ENCODE measurements around the gene CMTM7. TPM values are rescaled to one million over a fixed set of nuclear protein-coding genes. Genes with fewer than 3 reads are reported as not detected.
A peak's percentile ranks its signal among the peaks of the same experiment; 100 is the strongest.
"Not testable (repeated sequence)": the region's sequence is repeated elsewhere in the genome, so short reads cannot be mapped to it uniquely, and the experiment has no call there.

The CMTM7 gene
- total RNA-seq, 1 donor from 2014 or later, result 18.0 TPM

- Mint-ChIP-seq H3K4me3 (no peak overlapping the region), H3K36me3 (no peaks in the 10 kb centered on the region), H3K27ac (no peak overlapping the region), H3K4me1 (peaks cover 8% of the 10 kb centered on the region), H3K27me3 (ENCODE audit: low read depth) (no peaks in the 10 kb centered on the region), H3K9me3 (no peaks in the 10 kb centered on the region)
- DNase-seq (ENCODE audit: low spot score in 2 of 2, unreplicated experiment in 2 of 2), result no peak
- TF ChIP-seq, protein P1, sequence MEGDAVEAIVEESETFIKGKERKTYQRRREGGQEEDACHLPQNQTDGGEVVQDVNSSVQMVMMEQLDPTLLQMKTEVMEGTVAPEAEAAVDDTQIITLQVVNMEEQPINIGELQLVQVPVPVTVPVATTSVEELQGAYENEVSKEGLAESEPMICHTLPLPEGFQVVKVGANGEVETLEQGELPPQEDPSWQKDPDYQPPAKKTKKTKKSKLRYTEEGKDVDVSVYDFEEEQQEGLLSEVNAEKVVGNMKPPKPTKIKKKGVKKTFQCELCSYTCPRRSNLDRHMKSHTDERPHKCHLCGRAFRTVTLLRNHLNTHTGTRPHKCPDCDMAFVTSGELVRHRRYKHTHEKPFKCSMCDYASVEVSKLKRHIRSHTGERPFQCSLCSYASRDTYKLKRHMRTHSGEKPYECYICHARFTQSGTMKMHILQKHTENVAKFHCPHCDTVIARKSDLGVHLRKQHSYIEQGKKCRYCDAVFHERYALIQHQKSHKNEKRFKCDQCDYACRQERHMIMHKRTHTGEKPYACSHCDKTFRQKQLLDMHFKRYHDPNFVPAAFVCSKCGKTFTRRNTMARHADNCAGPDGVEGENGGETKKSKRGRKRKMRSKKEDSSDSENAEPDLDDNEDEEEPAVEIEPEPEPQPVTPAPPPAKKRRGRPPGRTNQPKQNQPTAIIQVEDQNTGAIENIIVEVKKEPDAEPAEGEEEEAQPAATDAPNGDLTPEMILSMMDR (IDR thresholded peaks at IDR 0.05; ENCODE audit: unreplicated experiment), result no peak
Measured at GRCh38 chr3:32383136-32383711, 8.4 kb upstream of the CMTM7 start.

DNA sequence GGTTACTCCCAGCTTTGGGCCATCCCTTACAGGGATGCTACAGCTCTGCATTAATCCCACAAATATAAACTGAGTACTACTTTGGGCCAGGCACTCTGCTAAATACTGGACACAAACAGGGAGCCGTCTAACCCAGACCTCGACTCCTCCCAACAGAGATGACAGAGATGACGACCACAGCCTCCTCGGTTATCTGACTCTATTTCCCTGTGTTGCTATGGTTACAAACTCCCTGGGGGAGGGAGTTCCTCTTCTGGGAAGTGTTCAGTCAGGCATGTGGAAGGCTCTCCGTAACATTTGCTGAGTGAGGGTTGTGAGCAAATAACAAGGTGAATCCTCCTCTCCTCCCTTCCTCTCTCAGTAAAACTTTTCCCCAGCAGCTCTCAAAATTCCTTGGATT lies 6.7 kb upstream of the CMTM7 start:
- Mint-ChIP-seq H3K4me1 (peaks cover 8% of the 10 kb centered on the region), H3K4me3 (no peak overlapping the region), H3K36me3 (no peaks in the 10 kb centered on the region), H3K27me3 (ENCODE audit: low read depth) (no peaks in the 10 kb centered on the region), H3K27ac (no peak overlapping the region), H3K9me3 (no peaks in the 10 kb centered on the region)
- TF ChIP-seq, protein P1 (IDR thresholded peaks at IDR 0.05; ENCODE audit: unreplicated experiment), result no peak
- DNase-seq (ENCODE audit: low spot score in 2 of 2, unreplicated experiment in 2 of 2), result no peak

DNA sequence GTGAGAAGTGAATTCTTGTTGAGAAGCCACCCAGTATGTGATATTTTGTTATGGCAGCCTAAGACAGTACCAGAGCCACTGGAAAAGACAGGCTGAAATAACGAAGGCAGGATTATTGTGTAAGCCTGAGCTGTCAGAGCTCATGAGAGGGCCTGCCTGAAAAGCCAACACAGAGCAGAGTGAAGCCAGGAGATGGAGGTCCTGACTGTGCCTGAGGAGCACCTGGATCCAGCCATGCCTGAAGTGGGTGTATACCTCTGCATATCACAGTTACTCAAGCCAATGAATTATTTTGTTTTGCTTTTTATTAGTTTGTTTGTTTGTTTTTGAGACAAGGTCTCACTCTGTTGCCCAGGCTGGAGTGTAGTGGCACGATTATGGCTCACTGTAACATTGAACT lies 4.1 kb upstream of the CMTM7 start:
- no peak overlapping the region for H3K4me3 Mint-ChIP-seq
- TF ChIP-seq, protein P1 (IDR thresholded peaks at IDR 0.05; ENCODE audit: unreplicated experiment), result no peak
- DNase-seq (ENCODE audit: low spot score in 2 of 2, unreplicated experiment in 2 of 2), result no peak
- H3K27me3 Mint-ChIP-seq (ENCODE audit: low read depth), result no peaks in the 10 kb centered on the region
- peaks cover 16% of the 10 kb centered on the region for H3K4me1 Mint-ChIP-seq
- H3K9me3 Mint-ChIP-seq, result no peaks in the 10 kb centered on the region
- no peaks in the 10 kb centered on the region for H3K36me3 Mint-ChIP-seq
- H3K27ac Mint-ChIP-seq, result no peak overlapping the region

DNA sequence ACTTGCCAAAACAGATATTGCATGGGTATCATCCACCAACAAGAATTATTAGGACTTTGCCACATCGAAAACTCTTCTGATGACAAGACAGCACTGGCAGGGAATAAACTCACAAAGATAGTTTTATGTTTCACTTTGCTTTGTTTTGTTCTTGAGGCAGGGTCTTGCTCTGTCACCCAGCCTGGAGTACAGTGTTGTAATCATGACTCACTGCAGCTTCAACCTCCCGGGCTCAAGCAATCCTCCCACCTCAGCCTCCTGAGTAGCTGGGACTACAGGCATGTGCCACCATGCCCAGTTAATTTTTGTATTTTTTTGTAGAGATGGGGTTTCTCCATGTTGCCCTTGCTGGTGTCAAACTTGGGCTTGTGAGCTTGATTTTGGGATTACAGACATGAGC lies 2.1 kb upstream of the CMTM7 start:
- not testable (repeated sequence) for H3K27ac Mint-ChIP-seq; H3K27me3 Mint-ChIP-seq (ENCODE audit: low read depth); H3K4me3 Mint-ChIP-seq; H3K36me3 Mint-ChIP-seq; DNase-seq (ENCODE audit: low spot score in 2 of 2, unreplicated experiment in 2 of 2); H3K9me3 Mint-ChIP-seq
- peaks cover 21% of the 10 kb centered on the region for H3K4me1 Mint-ChIP-seq

GRCh38 chr3:32392536-32393302 lies 1.1 kb downstream of the CMTM7 start:
- Mint-ChIP-seq H3K9me3 (no peaks in the 10 kb centered on the region), H3K4me1 (peaks cover 13% of the 10 kb centered on the region), H3K27me3 (ENCODE audit: low read depth) (no peaks in the 10 kb centered on the region), H3K36me3 (no peaks in the 10 kb centered on the region), H3K4me3 (peak overlapping the region; percentile 96), H3K27ac (peak overlapping the region; percentile 94)
- TF ChIP-seq, protein P1 (IDR thresholded peaks at IDR 0.05; ENCODE audit: unreplicated experiment), result no peak
- no peak for DNase-seq (ENCODE audit: low spot score in 2 of 2, unreplicated experiment in 2 of 2)

DNA sequence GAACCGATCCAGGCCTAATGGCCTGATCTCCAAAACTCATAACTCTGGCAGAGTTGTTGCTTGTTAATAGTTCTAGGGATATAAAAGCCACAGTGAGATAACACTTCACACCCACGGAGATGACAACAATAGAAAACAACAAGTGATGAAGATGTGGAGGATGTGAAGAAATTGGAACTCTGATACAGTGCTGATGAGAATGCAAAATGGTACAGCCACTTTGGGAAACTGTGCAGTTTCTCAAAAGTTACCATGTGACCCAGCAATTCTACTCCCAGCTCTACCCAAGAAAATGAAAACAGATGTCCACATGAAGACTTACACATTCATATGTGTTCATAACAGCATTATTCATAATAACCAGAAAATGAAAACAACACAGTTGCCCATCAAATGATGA lies 3.8 kb downstream of the CMTM7 start:
- Mint-ChIP-seq H3K9me3 (no peaks in the 10 kb centered on the region), H3K36me3 (no peaks in the 10 kb centered on the region), H3K4me1 (peaks cover 22% of the 10 kb centered on the region), H3K4me3 (no peak overlapping the region), H3K27me3 (ENCODE audit: low read depth) (no peaks in the 10 kb centered on the region), H3K27ac (no peak overlapping the region)
- DNase-seq (ENCODE audit: low spot score in 2 of 2, unreplicated experiment in 2 of 2), result no peak
- TF ChIP-seq, protein P1 (IDR thresholded peaks at IDR 0.05; ENCODE audit: unreplicated experiment), result no peak

Measured in mesothelial cell of epicardium (in vitro differentiated cells).